ENCODE results near the gene ITM2C. TPM values are rescaled to one million over a fixed set of nuclear protein-coding genes. Genes with fewer than 3 reads are reported as not detected.

Gene ITM2C
- total and polyA plus RNA-seq, 2 of the 8 experiments (the other 6 are each of a cell fraction or from before 2014, with no cell fraction given), result 362 to 742 TPM

- no peak overlapping the region for H2BK20ac ChIP-seq (ENCODE audit: low read length)
- no peak overlapping the region for H3K23ac ChIP-seq (ENCODE audit: insufficient read length)
- peaks cover 16 to 57% of the 10 kb centered on the region in 2 experiments; a peak in 3 of 4 replicates for H3K79me2 ChIP-seq (ENCODE audit: control insufficient read depth in 1 of 2, insufficient read depth in 2 of 2, low read length in 2 of 2)
- peaks cover 32% of the 10 kb centered on the region for H3K79me1 ChIP-seq (ENCODE audit: low read depth, low read length)
- H3K27ac ChIP-seq (ENCODE audit: low read depth, low read length), result no peak overlapping the region; the same call in 1 of the 2 replicates
- H2BK120ac ChIP-seq (replicated peaks; ENCODE audit: low read depth, low read length), result no peak overlapping the region
- H4K91ac ChIP-seq (replicated peaks; ENCODE audit: insufficient read length, low read length), result no peak overlapping the region
- peaks cover 17 to 32% (median 30%) of the 10 kb centered on the region in 4 experiments for H3K4me1 ChIP-seq (replicated peaks in 1 of 4; ENCODE audit: control insufficient read depth in 3 of 4, insufficient read depth in 4 of 4, low read length in 3 of 4)
- H3K23me2 ChIP-seq (ENCODE audit: low read depth, low read length), result no peaks in the 10 kb centered on the region
- no peaks in the 10 kb centered on the region for H3K27me3 ChIP-seq (replicated peaks in 1 of 4; ENCODE audit: control insufficient read depth in 3 of 4, extremely low read depth in 1 of 4, insufficient read depth in 3 of 4, low read length in 3 of 4)
- DNase-seq (ENCODE audit: low read depth in 1 of 2, low spot score in 2 of 2), result peak in 1 of 2 experiments; percentile 41
- no peak for FAIRE-seq
- peaks cover 20 to 58% (median 39%) of the 10 kb centered on the region in 4 experiments for H3K36me3 ChIP-seq (ENCODE audit: control insufficient read depth in 2 of 4, insufficient read depth in 4 of 4, low read length in 3 of 4)
- H3K56ac ChIP-seq (replicated peaks; ENCODE audit: insufficient read length, low read depth, low read length), result no peak overlapping the region
- peaks cover 9 to 40% of the 10 kb centered on the region in 2 experiments for H4K20me1 ChIP-seq (replicated peaks in 1 of 2; ENCODE audit: control insufficient read depth in 1 of 2, insufficient read depth in 2 of 2, low read length in 2 of 2)
- H3K4ac ChIP-seq (replicated peaks; ENCODE audit: insufficient read length, low read depth, low read length), result no peak overlapping the region
- no peak overlapping the region; the same call in 1 of the 2 replicates for H3K18ac ChIP-seq (ENCODE audit: extremely low read depth, low read length)
- no peak overlapping the region for H3K4me2 ChIP-seq (ENCODE audit: insufficient read depth in 1 of 2, low read depth in 2 of 2, low read length in 2 of 2)
- ChIA-PET CTCF (ENCODE audit: partially characterized antibody) (interaction anchor here (0.6 to 3.8 kb wide), 4 partner anchors 12 to 39 kb away, joined by 3 to 12 read pairs (median 4); no protein-coding TSS in a partner anchor), POLR2A (ENCODE audit: partially characterized antibody) (interaction anchor here (0.6 to 2.0 kb wide), 2 partner anchors 9 to 61 kb away, joined by 3 to 6 read pairs; partner anchors contain the start of gene ITM2C)
- no peaks in the 10 kb centered on the region for H3K9me3 ChIP-seq (ENCODE audit: insufficient read depth in 2 of 2, low read depth in 1 of 2, low read length in 1 of 2)
- WGBS, 2 experiments (ENCODE audit: extremely low coverage in 1 of 2, insufficient coverage in 1 of 2, insufficient read length in 1 of 2, insufficient replicate concordance in 2 of 2, low coverage in 1 of 2, low lambda C conversion rate in 2 of 2, missing lambda C conversion rate in 1 of 2), result 90% methylated on average over 13 of the region's 13 CpGs; no CpG with 5 or more reads in 1 of the 2 experiments
- H2AFZ ChIP-seq (ENCODE audit: low read length), result no peak overlapping the region
- H4K5ac ChIP-seq (ENCODE audit: insufficient read length, low read depth, low read length), result no peak overlapping the region
- no peak overlapping the region for H2AK5ac ChIP-seq (ENCODE audit: low read depth, low read length)
- H2BK5ac ChIP-seq (ENCODE audit: low read depth, low read length), result 0 out of 2 replicates have a peak overlapping the region, but pooled peaks have one; percentile 21
- no peak overlapping the region for H3K4me3 ChIP-seq (ENCODE audit: extremely low read depth in 1 of 4, insufficient read depth in 2 of 4, low read depth in 3 of 4, low read length in 4 of 4)
- H2BK15ac ChIP-seq (ENCODE audit: low read length), result no peak overlapping the region
- no peak overlapping the region for H3K9ac ChIP-seq (replicated peaks in 1 of 4; ENCODE audit: extremely low read depth in 1 of 4, low read depth in 3 of 4, low read length in 3 of 4)
- H3K14ac ChIP-seq (ENCODE audit: insufficient read length), result no peak overlapping the region
- H4K8ac ChIP-seq (ENCODE audit: extremely low read depth, insufficient read depth, low read length), result no peak overlapping the region
- H2BK12ac ChIP-seq (ENCODE audit: low read depth, low read length), result no peak overlapping the region
- no peak for TF ChIP-seq RFX5 (IDR thresholded peaks at IDR 0.05; ENCODE audit: borderline replicate concordance, low read depth, low read length)
- TF ChIP-seq SIRT6 (IDR thresholded peaks at IDR 0.05; ENCODE audit: low read length), result no peak
- TF ChIP-seq KDM1A (IDR thresholded peaks at IDR 0.05; ENCODE audit: borderline replicate concordance, low read length), result no peak
- TF ChIP-seq CEBPB (IDR thresholded peaks at IDR 0.05; ENCODE audit: low read depth, low read length), result no peak
- TF ChIP-seq SP2 (IDR thresholded peaks at IDR 0.05; ENCODE audit: low read length), result no peak
- no peak for TF ChIP-seq SIX5 (IDR thresholded peaks at IDR 0.05; ENCODE audit: low read depth, low read length)
- TF ChIP-seq SP4 (IDR thresholded peaks at IDR 0.05; ENCODE audit: low read length), result no peak
- TF ChIP-seq CHD1 (IDR thresholded peaks at IDR 0.05; ENCODE audit: low read depth, low read length), result no peak
- TF ChIP-seq JUN (IDR thresholded peaks at IDR 0.05; ENCODE audit: low read depth, low read length), result no peak
- TF ChIP-seq TAF1 (IDR thresholded peaks at IDR 0.05; ENCODE audit: low read depth, low read length), result no peak
- no peak for TF ChIP-seq CBX8 (IDR thresholded peaks at IDR 0.05; ENCODE audit: borderline replicate concordance, low read depth, low read length)
Observed at GRCh38 chr2:230873661-230874401, 9.1 kb downstream of the ITM2C start.
